DND-41 (cell line): ENCODE measurements around the gene NUFIP1.

Experiments used
- EZH2 ChIP-seq: IDR thresholded peaks from 3 replicates; pipeline ENCODE4 v1.6.1; 2012; ENCODE audit warnings: borderline replicate concordance, low read depth, mild to moderate bottlenecking, moderate library complexity, low read length, inconsistent platforms; ENCODE audit not compliant: severe bottlenecking
- TF ChIP-seq, protein P1 (sequence below): IDR thresholded peaks from 2 replicates; pipeline ENCODE4 v1.5.1; 2012; ENCODE audit warnings: borderline replicate concordance, low read length, moderate library complexity, mild to moderate bottlenecking; ENCODE audit not compliant: poor library complexity, severe bottlenecking; ENCODE audit errors: extremely low read depth

DNA sequence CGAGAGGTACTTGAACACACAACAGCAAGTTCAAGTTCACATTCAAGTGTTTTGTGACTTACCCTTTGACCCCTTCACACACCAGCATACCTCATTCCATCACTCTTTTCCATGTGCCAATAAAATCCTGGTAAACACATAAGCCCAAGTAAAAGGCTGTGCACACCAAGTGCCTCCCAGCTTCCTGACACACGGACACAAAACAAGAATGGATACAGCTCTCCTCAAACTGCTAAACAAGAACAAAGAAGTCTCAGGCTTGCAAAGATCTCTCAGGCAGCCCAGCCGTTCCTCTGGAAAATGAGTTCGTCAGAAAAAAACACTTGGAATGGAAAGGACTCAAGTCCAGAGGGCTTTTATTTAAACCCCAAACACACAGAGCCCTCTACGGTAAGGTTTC, 83.7 kb downstream of the NUFIP1 start:
- TF ChIP-seq, protein P1, sequence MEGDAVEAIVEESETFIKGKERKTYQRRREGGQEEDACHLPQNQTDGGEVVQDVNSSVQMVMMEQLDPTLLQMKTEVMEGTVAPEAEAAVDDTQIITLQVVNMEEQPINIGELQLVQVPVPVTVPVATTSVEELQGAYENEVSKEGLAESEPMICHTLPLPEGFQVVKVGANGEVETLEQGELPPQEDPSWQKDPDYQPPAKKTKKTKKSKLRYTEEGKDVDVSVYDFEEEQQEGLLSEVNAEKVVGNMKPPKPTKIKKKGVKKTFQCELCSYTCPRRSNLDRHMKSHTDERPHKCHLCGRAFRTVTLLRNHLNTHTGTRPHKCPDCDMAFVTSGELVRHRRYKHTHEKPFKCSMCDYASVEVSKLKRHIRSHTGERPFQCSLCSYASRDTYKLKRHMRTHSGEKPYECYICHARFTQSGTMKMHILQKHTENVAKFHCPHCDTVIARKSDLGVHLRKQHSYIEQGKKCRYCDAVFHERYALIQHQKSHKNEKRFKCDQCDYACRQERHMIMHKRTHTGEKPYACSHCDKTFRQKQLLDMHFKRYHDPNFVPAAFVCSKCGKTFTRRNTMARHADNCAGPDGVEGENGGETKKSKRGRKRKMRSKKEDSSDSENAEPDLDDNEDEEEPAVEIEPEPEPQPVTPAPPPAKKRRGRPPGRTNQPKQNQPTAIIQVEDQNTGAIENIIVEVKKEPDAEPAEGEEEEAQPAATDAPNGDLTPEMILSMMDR: no peak
- TF ChIP-seq EZH2: no peak
